Body of pancreas (tissue), 4 donors: Measurements from ENCODE around the gene CSNK1A1. TPM values are rescaled to one million over a fixed set of nuclear protein-coding genes. Genes with fewer than 3 reads are reported as not detected.

Experiments
- ATAC-seq: fragments of 150-250 bp; one replicate; pipeline ENCODE4 v1.9.1; 2016
- DNase-seq, 4 donors: peaks; one replicate each; pipeline ENCODE4 v3.0.0-alpha.2; 2019
- H3K27ac ChIP-seq, 4 donors: fragments of 200-600 bp; sonication (generic); 1 replicate in 3 of 4; 2 replicates in 1 of 4; pipeline versions ENCODE4 v1.5.1 to v1.6.1; 2016 to 2019; ENCODE audit warnings: mild to moderate bottlenecking in 1 of 4, mixed read lengths in 1 of 4, moderate library complexity in 1 of 4
- H3K27me3 ChIP-seq, 2 donors: fragments of 200-600 bp; sonication (generic); one replicate each; pipeline ENCODE4 v1.6.0; 2016; ENCODE audit warnings: mild to moderate bottlenecking in 1 of 2
- H3K36me3 ChIP-seq, 2 donors: fragments of 200-600 bp; sonication (generic); replicated peaks in 1 of 2; 2 replicates each; pipeline ENCODE4 v1.5.1; 2016; ENCODE audit warnings: low read depth in 2 of 2; ENCODE audit not compliant: insufficient read depth in 1 of 2
- H3K4me1 ChIP-seq: fragments of 200-600 bp; sonication (generic); one replicate; pipeline ENCODE4 v1.6.0; 2016
- H3K4me3 ChIP-seq, 2 donors: fragments of 200-600 bp; sonication (generic); 1 replicate in 1 of 2; 2 replicates in 1 of 2; pipeline ENCODE4 v1.5.1; 2016 to 2019
- H3K9me3 ChIP-seq, 3 donors: fragments of 200-600 bp; sonication (generic); 1 replicate in 2 of 3; 2 replicates in 1 of 3; pipeline ENCODE4 v1.5.1; 2016
- CTCF ChIP-seq, 7 experiments: fragments of 450-650 bp in 4 of 7; fragments of 200-600 bp in 3 of 7; sonication (generic) in 3 of 7; IDR thresholded peaks; one replicate each; pipeline ENCODE4 v1.5.1; 2016 to 2019; ENCODE audit warnings: antibody characterized with exemption in 7 of 7
- POLR2A ChIP-seq, 3 donors: fragments of 450-650 bp; IDR thresholded peaks; one replicate each; pipeline ENCODE4 v1.6.1; 2016; ENCODE audit warnings: antibody characterized with exemption in 3 of 3, mild to moderate bottlenecking in 2 of 3
- WGBS, 2 donors: methylation state at CpG; one replicate each; pipeline ENCODE4 v1.1.5; 2017; 5-methylcytosine and 5-hydroxymethylcytosine counted together
- intact Hi-C: fragments of 100-400 bp; cut with DNase I; formaldehyde crosslinking; loops from one replicate; pipeline ENCODE4 v1.15.1; 2023
- total RNA-seq, 2 donors: library from RNA; depleted of rRNA; stranded (reverse); fragments of >200 nt; gene quantifications; one replicate each; pipeline ENCODE4 v1.1.0, GENCODE V29; 2016

Gene CSNK1A1
- total RNA-seq, 2 donors from 2014 or later: 82.4 to 85.4 TPM

DNA sequence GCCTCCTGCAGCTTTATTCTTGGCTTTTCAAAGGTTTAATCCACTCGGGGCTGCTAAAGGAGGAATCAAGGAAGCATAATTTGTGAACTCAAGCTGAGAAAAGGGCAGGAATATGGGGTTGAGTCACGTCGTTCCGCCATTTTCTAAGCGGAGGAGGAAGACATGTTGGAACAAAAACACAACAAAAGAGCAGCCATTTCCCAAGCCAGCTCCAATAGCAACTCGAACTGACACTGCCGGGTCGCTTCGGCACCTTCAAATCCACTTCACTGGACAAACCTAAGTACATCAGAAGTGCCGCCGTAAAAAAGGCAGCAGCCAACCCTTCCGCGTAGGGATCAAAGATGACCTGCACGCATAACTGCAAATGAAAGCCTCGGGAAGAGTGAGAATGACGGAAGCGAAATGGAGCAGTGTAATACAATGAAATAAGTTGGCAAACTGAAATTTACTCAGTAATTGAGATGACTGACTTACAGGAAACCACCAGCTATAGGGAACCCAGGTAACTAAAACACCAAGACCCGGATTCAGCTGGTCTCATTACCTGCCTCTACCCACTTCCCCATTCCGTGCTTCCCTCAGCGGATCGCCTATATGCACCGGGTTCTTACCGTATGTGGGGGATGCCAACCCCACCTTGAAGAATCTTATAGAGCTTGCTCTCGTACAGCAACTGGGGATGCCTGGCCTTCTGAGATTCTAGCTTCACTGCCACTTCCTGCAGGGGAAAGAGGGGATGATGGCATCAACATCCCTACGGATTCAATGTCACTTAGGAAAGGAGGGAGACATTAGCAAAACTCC is 1.6 kb downstream of the CSNK1A1 start:
- intact Hi-C loops: no loop called here
- DNase-seq (peak in 3 of 4 donors; percentile 25 to 43 (median 26)), ATAC-seq (no peak)
- Histone ChIP-seq H3K27me3 (no peaks in the 10 kb centered on the region), H3K4me1 (peaks cover 50% of the 10 kb centered on the region), H3K4me3 (peak overlapping the region; percentile 60 to 79), H3K9me3 (no peaks in the 10 kb centered on the region), H3K36me3 (no peaks in the 10 kb centered on the region), H3K27ac (peak overlapping the region; percentile 43 to 98 (median 96))
- WGBS, 2 donors: 1% methylated on average over 25 of the region's 25 CpGs
- TF ChIP-seq POLR2A (IDR thresholded peaks at IDR 0.05): peak in 2 of 3 donors; percentile 20 to 32
- no peak for TF ChIP-seq CTCF (IDR thresholded peaks at IDR 0.05)

GRCh38 chr5:149546974-149547373 is 4.3 kb downstream of the CSNK1A1 start:
- H3K4me3 ChIP-seq: no peak overlapping the region
- DNase-seq: no peak
- H3K27ac ChIP-seq: peak overlapping the region in 1 of 4 donors; percentile 1
- no peaks in the 10 kb centered on the region for H3K9me3 ChIP-seq
- H3K36me3 ChIP-seq: peaks cover 0 to 4% of the 10 kb centered on the region in 2 donors
- no peak for ATAC-seq
- H3K27me3 ChIP-seq: no peaks in the 10 kb centered on the region
- peaks cover 59% of the 10 kb centered on the region for H3K4me1 ChIP-seq
- no peak for TF ChIP-seq CTCF (IDR thresholded peaks at IDR 0.05)
- TF ChIP-seq POLR2A (IDR thresholded peaks at IDR 0.05): no peak
- intact Hi-C loops: no loop called here

GRCh38 chr5:149545327-149545726 is 5.9 kb downstream of the CSNK1A1 start:
- Histone ChIP-seq H3K36me3 (peaks cover 0 to 4% of the 10 kb centered on the region in 2 donors), H3K4me1 (peaks cover 64% of the 10 kb centered on the region), H3K9me3 (no peaks in the 10 kb centered on the region), H3K27me3 (no peaks in the 10 kb centered on the region), H3K27ac (no peak overlapping the region), H3K4me3 (no peak overlapping the region)
- intact Hi-C loops: no loop called here
- no peak for ATAC-seq
- whole genome bisulfite sequencing, 2 donors: 69 to 74% methylated on average over 3 to 6 of the region's 6 CpGs
- TF ChIP-seq CTCF (IDR thresholded peaks at IDR 0.05) (no peak), POLR2A (IDR thresholded peaks at IDR 0.05) (no peak)
- no peak for DNase-seq

DNA sequence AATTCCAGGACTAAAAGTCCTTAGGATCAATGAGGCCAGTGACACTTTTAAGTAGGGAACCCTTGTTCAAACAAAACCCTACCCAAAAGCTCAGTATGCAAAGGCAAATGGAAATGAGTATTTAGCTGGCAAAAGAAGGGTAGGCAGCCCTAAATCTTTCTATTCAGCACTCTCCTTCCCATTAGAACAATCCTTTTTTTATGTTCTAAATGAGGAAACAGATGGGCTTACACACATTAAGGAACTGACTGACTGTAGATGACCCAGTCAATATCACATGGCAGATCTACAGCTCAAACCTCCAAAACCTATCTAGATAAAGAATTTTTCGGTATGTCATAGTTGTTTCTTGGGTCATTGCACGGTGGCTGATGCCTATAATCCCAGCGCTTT is 7.2 kb downstream of the CSNK1A1 start:
- intact Hi-C loops: no loop called here
- Histone ChIP-seq H3K4me3 (no peak overlapping the region), H3K36me3 (peaks cover 0 to 4% of the 10 kb centered on the region in 2 donors), H3K4me1 (peaks cover 70% of the 10 kb centered on the region), H3K27me3 (no peaks in the 10 kb centered on the region), H3K27ac (peak overlapping the region in 1 of 4 donors; percentile 42), H3K9me3 (no peaks in the 10 kb centered on the region)
- no peak for ATAC-seq
- 56 to 66% methylated on average over 3 of the region's 3 CpGs for WGBS, 2 donors
- TF ChIP-seq CTCF (IDR thresholded peaks at IDR 0.05) (no peak), POLR2A (IDR thresholded peaks at IDR 0.05) (no peak)
- DNase-seq: no peak
